Liver (tissue), 3 donors: ENCODE data around the gene TRIM65.

Source experiments
- FOXA1 ChIP-seq: IDR thresholded peaks from 2 replicates; pipeline ENCODE4 v1.6.1; 2016; ENCODE audit warnings: antibody characterized with exemption
- GABPA ChIP-seq, 2 donors: IDR thresholded peaks in 1 of 2; conservative IDR thresholded peaks in 1 of 2; 2 replicates each; pipeline ENCODE4 v1.6.1; 2016; ENCODE audit warnings: antibody characterized with exemption in 2 of 2, mild to moderate bottlenecking in 1 of 2, moderate library complexity in 1 of 2
- HNF4A ChIP-seq, 2 donors: conservative IDR thresholded peaks; 2 replicates each; pipeline ENCODE4 v1.6.1; 2016; ENCODE audit warnings: antibody characterized with exemption in 2 of 2, mild to moderate bottlenecking in 2 of 2
- SP1 ChIP-seq: IDR thresholded peaks from 2 replicates; pipeline ENCODE4 v1.6.1; 2018; ENCODE audit warnings: antibody characterized with exemption, mild to moderate bottlenecking
- TAF1 ChIP-seq: conservative IDR thresholded peaks from 2 replicates; pipeline ENCODE4 v1.6.1; 2016; ENCODE audit warnings: antibody characterized with exemption, mild to moderate bottlenecking
- TF ChIP-seq, protein P1 (sequence below): fragments of 150-350 bp; IDR thresholded peaks from 2 replicates; pipeline ENCODE4 v1.5.1; 2017; ENCODE audit warnings: improper control_type of control experiment, low read depth, low read length; ENCODE audit not compliant: missing input control
- TF ChIP-seq, protein P2 (sequence below): IDR thresholded peaks from 2 replicates; pipeline ENCODE4 v1.6.1; 2016; ENCODE audit warnings: antibody characterized with exemption
- donor health status: healthy.
- donor health status: healthy.

DNA sequence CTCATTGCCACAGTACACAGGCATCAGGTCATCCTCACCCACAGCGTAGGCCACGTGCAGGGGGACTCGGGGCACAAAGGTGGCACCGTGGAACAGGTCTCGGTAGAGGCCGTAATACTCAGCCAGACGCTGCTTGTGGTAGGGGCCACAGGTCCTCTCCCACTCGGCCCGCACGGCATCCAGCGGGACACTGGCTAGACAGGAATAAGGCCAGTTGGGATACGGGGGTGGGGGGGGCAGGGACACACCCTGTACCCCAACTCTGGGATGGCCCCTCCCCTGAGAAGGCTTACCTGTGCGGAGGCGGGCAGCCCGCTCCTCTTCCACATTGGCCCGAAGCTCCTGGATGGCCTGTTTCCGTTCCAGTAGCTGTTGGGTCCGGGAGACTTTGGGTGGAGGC, 5.0 kb upstream of the TRIM65 start:
- TF ChIP-seq TAF1 (no peak), SP1 (no peak), FOXA1 (no peak), GABPA (IDR thresholded peaks at IDR 0.05 in 1 of 2, conservative IDR thresholded peaks at IDR 0.05 in 1 of 2) (no peak), HNF4A (conservative IDR thresholded peaks at IDR 0.05) (no peak)
- TF ChIP-seq, protein P1, sequence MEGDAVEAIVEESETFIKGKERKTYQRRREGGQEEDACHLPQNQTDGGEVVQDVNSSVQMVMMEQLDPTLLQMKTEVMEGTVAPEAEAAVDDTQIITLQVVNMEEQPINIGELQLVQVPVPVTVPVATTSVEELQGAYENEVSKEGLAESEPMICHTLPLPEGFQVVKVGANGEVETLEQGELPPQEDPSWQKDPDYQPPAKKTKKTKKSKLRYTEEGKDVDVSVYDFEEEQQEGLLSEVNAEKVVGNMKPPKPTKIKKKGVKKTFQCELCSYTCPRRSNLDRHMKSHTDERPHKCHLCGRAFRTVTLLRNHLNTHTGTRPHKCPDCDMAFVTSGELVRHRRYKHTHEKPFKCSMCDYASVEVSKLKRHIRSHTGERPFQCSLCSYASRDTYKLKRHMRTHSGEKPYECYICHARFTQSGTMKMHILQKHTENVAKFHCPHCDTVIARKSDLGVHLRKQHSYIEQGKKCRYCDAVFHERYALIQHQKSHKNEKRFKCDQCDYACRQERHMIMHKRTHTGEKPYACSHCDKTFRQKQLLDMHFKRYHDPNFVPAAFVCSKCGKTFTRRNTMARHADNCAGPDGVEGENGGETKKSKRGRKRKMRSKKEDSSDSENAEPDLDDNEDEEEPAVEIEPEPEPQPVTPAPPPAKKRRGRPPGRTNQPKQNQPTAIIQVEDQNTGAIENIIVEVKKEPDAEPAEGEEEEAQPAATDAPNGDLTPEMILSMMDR, result no peak
- TF ChIP-seq, protein P2, sequence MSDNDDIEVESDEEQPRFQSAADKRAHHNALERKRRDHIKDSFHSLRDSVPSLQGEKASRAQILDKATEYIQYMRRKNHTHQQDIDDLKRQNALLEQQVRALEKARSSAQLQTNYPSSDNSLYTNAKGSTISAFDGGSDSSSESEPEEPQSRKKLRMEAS, result no peak
